Renal cortex interstitium (tissue), 11 donors: Measurements from ENCODE around the gene PTPN5. TPM values are rescaled to one million over a fixed set of nuclear protein-coding genes. Genes with fewer than 3 reads are reported as not detected.
A peak's percentile ranks its signal among the peaks of the same experiment; 100 is the strongest.

Source experiments
- DNase-seq, 11 donors: peaks; one replicate each; pipeline ENCODE4 v3.0.0-alpha.2; 2013; ENCODE audit warnings: low read depth in 9 of 11, low spot score in 4 of 11; ENCODE audit errors: extremely low read depth in 1 of 11
- polyA plus RNA-seq, 3 donors: library from polyadenylated mRNA; unstranded; fragments of 120-200 nt; gene quantifications; one replicate each; pipeline ENCODE4 v1.2.1, GENCODE V29; 2013; ENCODE audit not compliant: insufficient read length in 3 of 3

The PTPN5 gene
- polyA plus RNA-seq, 3 donors = 0.47 to 0.98 (median 0.70) TPM

GRCh38 chr11:18721561-18722292, 69.9 kb downstream of the PTPN5 start:
- DNase-seq = peak in 6 of 11 donors; percentile 28 to 46 (median 42)

GRCh38 chr11:18720808-18721560, 70.6 kb downstream of the PTPN5 start:
- DNase-seq = peak in 9 of 11 donors; percentile 71 to 87 (median 78)

GRCh38 chr11:18720091-18720807, 71.3 kb downstream of the PTPN5 start:
- DNase-seq = peak in 4 of 11 donors; percentile 23 to 52 (median 33)

- no peak for DNase-seq
Observed at GRCh38 chr11:18715476-18715875, 76.1 kb downstream of the PTPN5 start.

GRCh38 chr11:18714443-18714780, 77.2 kb downstream of the PTPN5 start:
- DNase-seq = no peak

GRCh38 chr11:18713646-18714442, 77.8 kb downstream of the PTPN5 start:
- DNase-seq = no peak

- no peak for DNase-seq
Observed at GRCh38 chr11:18710545-18710944, 81.1 kb downstream of the PTPN5 start.

GRCh38 chr11:18709414-18709813, 82.2 kb downstream of the PTPN5 start:
- DNase-seq = no peak

- DNase-seq = no peak
Observed at GRCh38 chr11:18707811-18708340, 83.7 kb downstream of the PTPN5 start.

GRCh38 chr11:18706330-18707243, 85.0 kb downstream of the PTPN5 start:
- peak in 8 of 11 donors; percentile 53 to 86 (median 76) for DNase-seq

GRCh38 chr11:18705651-18706281, 85.8 kb downstream of the PTPN5 start:
- DNase-seq = peak in 3 of 11 donors; percentile 12 to 19 (median 18)

- no peak for DNase-seq
Observed at GRCh38 chr11:18704698-18705097, 86.9 kb downstream of the PTPN5 start.

- no peak for DNase-seq
Observed at GRCh38 chr11:18704045-18704645, 87.5 kb downstream of the PTPN5 start.

- DNase-seq = no peak
Observed at GRCh38 chr11:18703001-18703763, 88.4 kb downstream of the PTPN5 start.

GRCh38 chr11:18701614-18702216, 89.9 kb downstream of the PTPN5 start:
- no peak for DNase-seq

- no peak for DNase-seq
Observed at GRCh38 chr11:18700872-18701271, 90.7 kb downstream of the PTPN5 start.
